Parathyroid adenoma (tissue), 2 donors: ENCODE results near the gene BAIAP2.

ENCODE experiments used
- H2AFZ ChIP-seq: fragments of 300-600 bp; sonication (generic); one replicate; pipeline ENCODE4 v1.7.0; 2017; ENCODE audit warnings: antibody characterized with exemption, mild to moderate bottlenecking
- H3K27ac ChIP-seq: fragments of 300-600 bp; sonication (generic); one replicate; pipeline ENCODE4 v1.7.0; 2017
- H3K27me3 ChIP-seq: fragments of 300-600 bp; sonication (generic); one replicate; pipeline ENCODE4 v1.7.0; 2017; ENCODE audit warnings: low read length; ENCODE audit not compliant: control insufficient read depth, insufficient read depth
- H3K36me3 ChIP-seq: fragments of 300-600 bp; sonication (generic); one replicate; pipeline ENCODE4 v1.7.0; 2017; ENCODE audit warnings: low read length; ENCODE audit not compliant: control insufficient read depth, insufficient read depth
- H3K4me1 ChIP-seq: fragments of 300-600 bp; sonication (generic); one replicate; pipeline ENCODE4 v1.7.0; 2017; ENCODE audit warnings: control low read depth
- H3K4me2 ChIP-seq: fragments of 300-600 bp; sonication (generic); one replicate; pipeline ENCODE4 v1.7.0; 2017; ENCODE audit warnings: low read length
- H3K4me3 ChIP-seq: fragments of 300-600 bp; sonication (generic); one replicate; pipeline ENCODE4 v1.7.0; 2017; ENCODE audit warnings: low read depth, low read length
- H3K79me2 ChIP-seq: fragments of 300-600 bp; sonication (generic); one replicate; pipeline ENCODE4 v1.7.0; 2017; ENCODE audit warnings: control low read depth
- H3K9ac ChIP-seq: fragments of 300-600 bp; sonication (generic); one replicate; pipeline ENCODE4 v1.7.0; 2017; ENCODE audit warnings: mild to moderate bottlenecking
- H3K9me3 ChIP-seq: fragments of 300-600 bp; sonication (generic); one replicate; pipeline ENCODE4 v1.7.0; 2017; ENCODE audit warnings: low read length; ENCODE audit not compliant: control insufficient read depth
- TF ChIP-seq, protein P1 (sequence below): fragments of 300-600 bp; sonication (generic); IDR thresholded peaks from one replicate; pipeline ENCODE4 v1.7.0; 2017; ENCODE audit warnings: antibody characterized with exemption, mild to moderate bottlenecking
- donor health status: primary hyperparathyroidism.

The BAIAP2 gene

DNA sequence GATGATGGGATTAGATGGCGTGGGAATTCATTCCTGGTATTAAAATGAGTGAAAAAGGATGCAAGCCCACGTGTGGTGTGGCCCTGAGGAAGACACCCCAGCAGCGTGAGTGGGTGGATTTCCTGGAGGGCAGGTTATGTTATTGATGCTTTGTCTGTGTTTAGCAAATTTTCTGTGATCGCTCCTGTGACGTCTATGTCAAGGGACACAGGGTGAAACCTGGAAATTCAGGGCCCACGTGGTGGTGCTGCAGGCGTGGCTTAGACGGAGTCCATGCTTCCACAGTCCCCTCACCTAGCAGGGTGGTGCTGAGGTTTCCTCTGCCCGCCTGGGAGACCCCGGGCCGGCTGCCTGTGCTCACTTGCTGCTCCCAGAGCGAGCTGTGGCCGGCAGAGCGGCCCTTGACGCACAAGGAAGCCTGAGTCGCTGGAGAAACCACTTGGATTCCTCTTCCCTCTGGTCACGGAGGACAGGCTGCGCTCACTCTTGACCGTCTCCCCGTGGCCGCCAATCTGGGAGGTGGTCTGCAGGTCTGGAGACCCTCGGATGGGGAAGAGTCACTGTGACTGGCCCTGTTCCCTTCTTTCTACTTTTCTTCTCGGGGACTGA lies 23.4 kb downstream of the BAIAP2 start:
- no peaks in the 10 kb centered on the region for H3K36me3 ChIP-seq
- no peak overlapping the region for H3K27ac ChIP-seq
- TF ChIP-seq, protein P1, sequence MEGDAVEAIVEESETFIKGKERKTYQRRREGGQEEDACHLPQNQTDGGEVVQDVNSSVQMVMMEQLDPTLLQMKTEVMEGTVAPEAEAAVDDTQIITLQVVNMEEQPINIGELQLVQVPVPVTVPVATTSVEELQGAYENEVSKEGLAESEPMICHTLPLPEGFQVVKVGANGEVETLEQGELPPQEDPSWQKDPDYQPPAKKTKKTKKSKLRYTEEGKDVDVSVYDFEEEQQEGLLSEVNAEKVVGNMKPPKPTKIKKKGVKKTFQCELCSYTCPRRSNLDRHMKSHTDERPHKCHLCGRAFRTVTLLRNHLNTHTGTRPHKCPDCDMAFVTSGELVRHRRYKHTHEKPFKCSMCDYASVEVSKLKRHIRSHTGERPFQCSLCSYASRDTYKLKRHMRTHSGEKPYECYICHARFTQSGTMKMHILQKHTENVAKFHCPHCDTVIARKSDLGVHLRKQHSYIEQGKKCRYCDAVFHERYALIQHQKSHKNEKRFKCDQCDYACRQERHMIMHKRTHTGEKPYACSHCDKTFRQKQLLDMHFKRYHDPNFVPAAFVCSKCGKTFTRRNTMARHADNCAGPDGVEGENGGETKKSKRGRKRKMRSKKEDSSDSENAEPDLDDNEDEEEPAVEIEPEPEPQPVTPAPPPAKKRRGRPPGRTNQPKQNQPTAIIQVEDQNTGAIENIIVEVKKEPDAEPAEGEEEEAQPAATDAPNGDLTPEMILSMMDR: no peak
- H3K9me3 ChIP-seq: no peaks in the 10 kb centered on the region
- H2AFZ ChIP-seq: no peak overlapping the region
- no peak overlapping the region for H3K4me2 ChIP-seq
- H3K4me3 ChIP-seq: no peak overlapping the region
- no peaks in the 10 kb centered on the region for H3K79me2 ChIP-seq
- no peaks in the 10 kb centered on the region for H3K27me3 ChIP-seq
- H3K4me1 ChIP-seq: peaks cover 8% of the 10 kb centered on the region
- no peak overlapping the region for H3K9ac ChIP-seq

DNA sequence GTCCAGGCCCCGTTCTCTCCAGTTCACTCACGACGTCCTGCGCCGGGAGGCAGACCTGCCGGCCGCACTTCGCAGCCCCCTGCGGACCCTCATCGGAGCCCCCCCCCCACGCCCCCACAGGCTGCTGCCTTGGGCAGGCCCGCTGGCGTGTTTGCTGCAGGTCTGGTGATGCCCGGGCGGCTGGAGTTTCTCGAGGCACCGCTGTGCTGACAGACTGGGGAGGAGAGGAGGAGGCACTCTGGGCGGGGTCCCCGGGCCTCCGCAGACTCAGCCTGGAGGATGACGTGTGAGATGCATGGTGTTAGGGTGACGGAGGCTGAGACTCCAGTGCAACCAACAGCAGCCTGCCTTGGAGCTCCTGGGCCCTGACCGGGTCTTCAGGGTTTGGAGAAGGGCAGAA lies 24.1 kb downstream of the BAIAP2 start:
- Histone ChIP-seq H2AFZ (no peak overlapping the region), H3K36me3 (no peaks in the 10 kb centered on the region), H3K9me3 (no peaks in the 10 kb centered on the region), H3K4me2 (no peak overlapping the region), H3K9ac (no peak overlapping the region), H3K79me2 (no peaks in the 10 kb centered on the region), H3K4me1 (peaks cover 8% of the 10 kb centered on the region), H3K4me3 (no peak overlapping the region), H3K27me3 (no peaks in the 10 kb centered on the region), H3K27ac (no peak overlapping the region)
- TF ChIP-seq, protein P1: no peak

DNA sequence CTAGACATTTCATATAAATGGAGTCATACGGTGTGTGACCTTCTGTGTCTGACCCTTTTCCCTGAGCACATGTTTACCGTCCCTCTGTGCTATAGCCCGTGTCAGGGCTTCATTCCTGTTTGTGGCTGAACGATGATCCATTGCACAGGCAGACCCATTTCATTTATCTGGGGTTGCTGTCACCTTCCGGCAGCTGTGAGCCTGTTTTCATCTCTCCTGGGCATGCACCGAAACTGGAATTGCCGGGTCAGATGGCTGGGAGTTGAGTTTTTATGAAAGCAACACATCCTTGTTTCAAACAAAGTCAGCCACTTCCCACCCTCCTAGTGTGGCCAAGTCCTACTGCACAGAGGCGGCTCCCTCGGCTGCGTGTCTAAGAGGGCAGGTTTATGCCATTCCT lies 25.5 kb downstream of the BAIAP2 start:
- Histone ChIP-seq H3K79me2 (no peaks in the 10 kb centered on the region), H3K4me1 (peaks cover 10% of the 10 kb centered on the region)

DNA sequence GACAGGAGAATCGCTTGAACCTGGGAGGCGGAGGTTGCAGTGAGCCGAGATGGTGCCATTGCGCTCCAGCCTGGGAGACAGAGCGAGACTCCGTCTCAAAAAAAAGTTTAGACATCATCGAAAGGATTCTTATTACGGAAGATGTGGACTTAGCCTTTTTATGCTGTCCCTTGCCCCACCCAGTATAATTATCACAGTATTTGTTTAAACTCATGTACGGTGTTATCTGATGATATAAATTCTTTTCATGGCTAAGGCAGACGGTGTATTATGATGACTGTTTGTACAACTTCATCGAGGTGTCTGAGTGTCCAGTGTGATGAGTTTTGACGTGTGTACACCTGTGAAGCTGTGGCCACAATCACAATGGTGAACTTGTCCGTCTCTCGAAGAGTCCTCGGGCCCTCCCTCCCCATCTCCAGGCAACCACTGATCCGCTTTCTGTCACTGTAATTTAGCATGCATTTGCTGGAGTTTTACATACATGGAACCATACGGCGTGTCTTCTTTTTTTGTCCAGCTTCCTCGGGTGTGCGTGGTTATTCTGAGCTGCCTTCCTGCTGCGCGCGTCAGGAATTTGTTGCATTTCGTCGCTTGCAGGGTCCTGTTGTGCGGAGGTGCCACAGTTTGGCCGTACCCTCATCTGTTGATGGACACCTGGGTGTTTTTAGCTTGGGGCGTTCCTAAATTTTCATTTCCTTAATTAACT lies 26.2 kb downstream of the BAIAP2 start:
- H3K9me3 ChIP-seq: no peaks in the 10 kb centered on the region
- H3K4me1 ChIP-seq: peaks cover 18% of the 10 kb centered on the region
- H2AFZ ChIP-seq: no peak overlapping the region
- no peaks in the 10 kb centered on the region for H3K36me3 ChIP-seq
- H3K4me3 ChIP-seq: no peak overlapping the region
- no peaks in the 10 kb centered on the region for H3K27me3 ChIP-seq
- TF ChIP-seq, protein P1: no peak
- no peak overlapping the region for H3K9ac ChIP-seq
- no peak overlapping the region for H3K4me2 ChIP-seq
- H3K79me2 ChIP-seq: no peaks in the 10 kb centered on the region
- no peak overlapping the region for H3K27ac ChIP-seq

More for the DNA sequence above, 25.5 kb downstream of the BAIAP2 start:
- Histone ChIP-seq H3K36me3 (no peaks in the 10 kb centered on the region), H3K27me3 (no peaks in the 10 kb centered on the region), H2AFZ (no peak overlapping the region), H3K27ac (no peak overlapping the region), H3K4me3 (no peak overlapping the region), H3K9ac (no peak overlapping the region), H3K4me2 (no peak overlapping the region), H3K9me3 (no peaks in the 10 kb centered on the region)
- TF ChIP-seq, protein P1: no peak
